Ecto neural progenitor cell (in vitro differentiated cells): ENCODE data around the gene RTCB.

Experiments
- DNase-seq: peaks from one replicate; pipeline ENCODE4 v3.0.0-alpha.2; 2018; ENCODE audit warnings: low spot score

Gene RTCB

GRCh38 chr22:32339190-32340012 is 72.6 kb downstream of the RTCB start:
- peak; percentile 31 for DNase-seq

- DNase-seq = no peak
These were observed 73.3 kb downstream of the RTCB start for GRCh38 chr22:32338757-32339156.
